ENCODE results near the gene SETX.

DNA sequence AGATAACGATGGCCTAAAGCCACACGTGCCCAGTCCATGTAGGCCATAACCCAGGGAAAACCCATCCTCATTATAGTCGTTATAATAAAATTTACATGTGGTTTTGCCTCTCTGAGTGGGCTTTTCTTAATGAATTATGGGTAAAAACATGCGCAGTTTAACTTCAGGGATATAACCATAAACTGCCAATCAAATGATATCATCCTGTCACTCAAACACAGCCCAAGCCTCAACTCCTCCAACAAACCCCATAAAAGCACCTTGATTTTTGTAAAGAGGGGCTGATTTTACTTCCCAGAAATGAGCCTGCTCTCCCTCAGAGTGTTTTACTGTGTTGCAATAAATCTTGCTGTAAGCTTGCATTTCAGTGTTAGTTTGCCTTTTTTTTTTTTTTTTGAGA lies 15.8 kb upstream of the SETX start:
- TF ChIP-seq, protein P1, sequence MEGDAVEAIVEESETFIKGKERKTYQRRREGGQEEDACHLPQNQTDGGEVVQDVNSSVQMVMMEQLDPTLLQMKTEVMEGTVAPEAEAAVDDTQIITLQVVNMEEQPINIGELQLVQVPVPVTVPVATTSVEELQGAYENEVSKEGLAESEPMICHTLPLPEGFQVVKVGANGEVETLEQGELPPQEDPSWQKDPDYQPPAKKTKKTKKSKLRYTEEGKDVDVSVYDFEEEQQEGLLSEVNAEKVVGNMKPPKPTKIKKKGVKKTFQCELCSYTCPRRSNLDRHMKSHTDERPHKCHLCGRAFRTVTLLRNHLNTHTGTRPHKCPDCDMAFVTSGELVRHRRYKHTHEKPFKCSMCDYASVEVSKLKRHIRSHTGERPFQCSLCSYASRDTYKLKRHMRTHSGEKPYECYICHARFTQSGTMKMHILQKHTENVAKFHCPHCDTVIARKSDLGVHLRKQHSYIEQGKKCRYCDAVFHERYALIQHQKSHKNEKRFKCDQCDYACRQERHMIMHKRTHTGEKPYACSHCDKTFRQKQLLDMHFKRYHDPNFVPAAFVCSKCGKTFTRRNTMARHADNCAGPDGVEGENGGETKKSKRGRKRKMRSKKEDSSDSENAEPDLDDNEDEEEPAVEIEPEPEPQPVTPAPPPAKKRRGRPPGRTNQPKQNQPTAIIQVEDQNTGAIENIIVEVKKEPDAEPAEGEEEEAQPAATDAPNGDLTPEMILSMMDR (IDR thresholded peaks at IDR 0.05) = no peak
- TF ChIP-seq EZH2phosphoT487 (IDR thresholded peaks at IDR 0.05) = no peak
- no peak for TF ChIP-seq EZH2 (IDR thresholded peaks at IDR 0.05)
